CD14-positive monocyte (primary cell): Measurements from ENCODE around the gene EXOSC5. TPM values are rescaled to one million over a fixed set of nuclear protein-coding genes. Genes with fewer than 3 reads are reported as not detected.
A peak's percentile ranks its signal among the peaks of the same experiment; 100 is the strongest.
"Not testable (repeated sequence)": the region's sequence is repeated elsewhere in the genome, so short reads cannot be mapped to it uniquely, and the experiment has no call there.

Source experiments
- DNase-seq, 3 donors: peaks; one replicate each; pipeline ENCODE4 v3.0.0-alpha.2; 2011 to 2022
- H2AFZ ChIP-seq: 2 replicates; pipeline ENCODE4 v1.6.0; 2012; ENCODE audit warnings: mild to moderate bottlenecking, low read depth, low read length, inconsistent platforms; ENCODE audit not compliant: insufficient read depth, poor library complexity, severe bottlenecking
- H3K27ac ChIP-seq, 2 donors: 1 replicate in 1 of 2; 2 replicates in 1 of 2; pipeline ENCODE4 v1.5.1; 2012 to 2013; ENCODE audit warnings: low read length in 2 of 2, control low read depth in 1 of 2, inconsistent platforms in 1 of 2, low read depth in 1 of 2, mild to moderate bottlenecking in 1 of 2
- H3K27me3 ChIP-seq, 2 donors: one replicate each; pipeline versions ENCODE4 v1.6.0 to v1.6.1; 2011 to 2013; ENCODE audit warnings: low read length in 2 of 2; ENCODE audit not compliant: control insufficient read depth in 2 of 2, insufficient read depth in 2 of 2
- H3K36me3 ChIP-seq, 2 donors: replicated peaks in 1 of 2; 1 replicate in 1 of 2; 2 replicates in 1 of 2; pipeline versions ENCODE4 v1.5.1 to v1.6.1; 2012 to 2013; ENCODE audit warnings: low read length in 2 of 2, control low read depth in 1 of 2, inconsistent platforms in 1 of 2, mild to moderate bottlenecking in 1 of 2; ENCODE audit not compliant: insufficient read depth in 2 of 2, control insufficient read depth in 1 of 2
- H3K4me1 ChIP-seq, 2 donors: 1 replicate in 1 of 2; 2 replicates in 1 of 2; pipeline versions ENCODE4 v1.5.1 to v1.6.1; 2012 to 2013; ENCODE audit warnings: low read length in 2 of 2, control low read depth in 1 of 2, inconsistent platforms in 1 of 2, mild to moderate bottlenecking in 1 of 2, moderate library complexity in 1 of 2; ENCODE audit not compliant: insufficient read depth in 2 of 2, control insufficient read depth in 1 of 2
- H3K4me2 ChIP-seq: replicated peaks from 2 replicates; pipeline ENCODE3; 2012; ENCODE audit warnings: low read length, moderate library complexity, mild to moderate bottlenecking; ENCODE audit not compliant: poor library complexity, severe bottlenecking; ENCODE audit errors: extremely low read depth
- H3K4me3 ChIP-seq, 3 experiments: fragments of 200-600 bp in 1 of 3; sonication (generic) in 1 of 3; replicated peaks in 1 of 3; 1 replicate in 2 of 3; 2 replicates in 1 of 3; pipeline ENCODE4 v1.5.1; 2011 to 2013; ENCODE audit warnings: low read length in 3 of 3, mild to moderate bottlenecking in 3 of 3, control low read depth in 2 of 3, low read depth in 2 of 3, inconsistent platforms in 1 of 3, moderate library complexity in 1 of 3
- H3K79me2 ChIP-seq: 2 replicates; pipeline ENCODE4 v1.6.0; 2012; ENCODE audit warnings: mild to moderate bottlenecking, control low read depth, inconsistent platforms, low read length, moderate library complexity; ENCODE audit not compliant: insufficient read depth
- H3K9ac ChIP-seq: 2 replicates; pipeline ENCODE4 v1.6.0; 2017; ENCODE audit warnings: low read length, mild to moderate bottlenecking; ENCODE audit not compliant: insufficient read depth, poor library complexity, severe bottlenecking
- H3K9me3 ChIP-seq, 2 donors: replicated peaks in 1 of 2; 1 replicate in 1 of 2; 2 replicates in 1 of 2; pipeline versions ENCODE4 v1.5.1 to v1.6.1; 2012 to 2013; ENCODE audit warnings: low read length in 2 of 2, control low read depth in 1 of 2; ENCODE audit not compliant: control insufficient read depth in 1 of 2, insufficient read depth in 1 of 2
- H4K20me1 ChIP-seq: 2 replicates; pipeline ENCODE4 v1.6.0; 2012; ENCODE audit warnings: mild to moderate bottlenecking, low read length, control low read depth, moderate library complexity; ENCODE audit not compliant: insufficient read depth
- H3K27ac Mint-ChIP-seq, 7 donors: one replicate each; pipeline ENCODE4 v1.8.0; 2020; ENCODE audit warnings: mild to moderate bottlenecking in 7 of 7, mixed read lengths in 7 of 7, moderate library complexity in 6 of 7, inconsistent platforms in 2 of 7
- H3K27me3 Mint-ChIP-seq, 3 donors: one replicate each; pipeline ENCODE4 v1.8.0; 2021 to 2022; ENCODE audit warnings: low read depth in 3 of 3, mild to moderate bottlenecking in 3 of 3, mixed read lengths in 3 of 3, moderate library complexity in 3 of 3, inconsistent platforms in 1 of 3
- H3K36me3 Mint-ChIP-seq, 2 donors: one replicate each; pipeline ENCODE4 v1.8.0; 2020; ENCODE audit warnings: mixed read lengths in 2 of 2, inconsistent platforms in 1 of 2, mild to moderate bottlenecking in 1 of 2
- H3K4me1 Mint-ChIP-seq: one replicate; pipeline ENCODE4 v1.8.0; 2020; ENCODE audit warnings: mild to moderate bottlenecking, mixed read lengths
- H3K4me3 Mint-ChIP-seq, 2 donors: one replicate each; pipeline ENCODE4 v1.8.0; 2020; ENCODE audit warnings: mild to moderate bottlenecking in 2 of 2, mixed read lengths in 2 of 2, moderate library complexity in 1 of 2
- H3K9me3 Mint-ChIP-seq, 7 donors: one replicate each; pipeline ENCODE4 v1.8.0; 2020 to 2022; ENCODE audit warnings: mixed read lengths in 7 of 7, mild to moderate bottlenecking in 6 of 7, moderate library complexity in 6 of 7, inconsistent platforms in 2 of 7
- CTCF ChIP-seq: fragments of 200-600 bp; IDR thresholded peaks from one replicate; pipeline ENCODE4 v1.8.0; 2022; ENCODE audit warnings: antibody characterized with exemption, mild to moderate bottlenecking
- WGBS: methylation state at CpG from one replicate; pipeline ENCODE4 v1.1.5; 2013; ENCODE audit warnings: missing lambda C conversion rate; ENCODE audit not compliant: insufficient coverage; 5-methylcytosine and 5-hydroxymethylcytosine counted together
- intact Hi-C, 2 donors: fragments of 100-400 bp; cut with micrococcal nuclease; formaldehyde crosslinking; loops; one replicate each; pipeline versions ENCODE4 v1.15.0 to v1.15.1; 2023
- polyA plus RNA-seq, 3 donors: library from polyadenylated mRNA; depleted of rRNA in 1 of 3; unstranded in 2 of 3; stranded (reverse) in 1 of 3; fragments of 300-500 nt in 2 of 3; fragments of >200 nt in 1 of 3; fragmentation: Illumina TruSeq in 2 of 3; gene quantifications; 1 replicate in 2 of 3; 2 replicates in 1 of 3; pipeline ENCODE4 v1.2.3, GENCODE V29; 2012 to 2021

Gene EXOSC5
- polyA plus RNA-seq, 3 donors = 24.0 to 58.7 (median 40.5) TPM

- peak overlapping the region in 2 of 7 donors; percentile 75 to 76 for H3K27ac Mint-ChIP-seq
- H3K36me3 Mint-ChIP-seq = peaks cover 52 to 76% of the 10 kb centered on the region in 2 donors
- DNase-seq = no peak
- no peaks in the 10 kb centered on the region for H3K79me2 ChIP-seq
- TF ChIP-seq CTCF = no peak
- no peak overlapping the region for H3K9ac ChIP-seq
- H3K27ac ChIP-seq = no peak overlapping the region
- H3K4me1 ChIP-seq = peaks cover 14 to 22% of the 10 kb centered on the region in 2 donors
- H3K4me3 ChIP-seq = no peak overlapping the region
- no peaks in the 10 kb centered on the region for H4K20me1 ChIP-seq
- H3K27me3 ChIP-seq = no peaks in the 10 kb centered on the region
- H3K4me2 ChIP-seq = no peak overlapping the region
- peaks cover 19% of the 10 kb centered on the region for H3K4me1 Mint-ChIP-seq
- WGBS = no CpG with 5 or more reads among the region's 5 CpGs
- H3K9me3 Mint-ChIP-seq = no peaks in the 10 kb centered on the region
- no peak overlapping the region for H2AFZ ChIP-seq
- no peak overlapping the region for H3K4me3 Mint-ChIP-seq
- H3K36me3 ChIP-seq = peaks cover 43 to 73% of the 10 kb centered on the region in 2 donors
- no peaks in the 10 kb centered on the region for H3K9me3 ChIP-seq
- intact Hi-C loops = no loop called here
- peaks cover 0 to 2% (median 0%) of the 10 kb centered on the region in 3 donors for H3K27me3 Mint-ChIP-seq
Measured at GRCh38 chr19:41384351-41384750, 12.8 kb downstream of the EXOSC5 start.

- H3K4me3 ChIP-seq, DNase-seq, H3K9me3 ChIP-seq, H3K4me2 ChIP-seq, H3K9me3 Mint-ChIP-seq, intact Hi-C loops, H3K27me3 Mint-ChIP-seq, H3K27ac ChIP-seq, H3K9ac ChIP-seq, H3K4me3 Mint-ChIP-seq, H2AFZ ChIP-seq, H4K20me1 ChIP-seq, H3K27me3 ChIP-seq: not testable (repeated sequence)
- H3K36me3 Mint-ChIP-seq = peaks cover 30 to 61% of the 10 kb centered on the region in 2 donors
- H3K36me3 ChIP-seq = peaks cover 27 to 49% of the 10 kb centered on the region in 2 donors
- H3K4me1 Mint-ChIP-seq = peaks cover 39% of the 10 kb centered on the region
- peaks cover 13% of the 10 kb centered on the region for H3K79me2 ChIP-seq
- peaks cover 41 to 45% of the 10 kb centered on the region in 2 donors for H3K4me1 ChIP-seq
- 97% methylated on average over 5 of the region's 8 CpGs for WGBS
- H3K27ac Mint-ChIP-seq = peak overlapping the region in 1 of 7 donors; percentile 54
Measured at GRCh38 chr19:41381536-41381935, 15.6 kb downstream of the EXOSC5 start.
